Epidermal melanocyte (primary cell): ENCODE measurements around the gene TMEFF2.

ENCODE experiments used
- DNase-seq: peaks from one replicate; pipeline ENCODE4 v3.0.0; 2011; ENCODE audit warnings: low spot score; ENCODE audit not compliant: insufficient read length

The TMEFF2 gene

GRCh38 chr2:192016265-192016664, 178.5 kb downstream of the TMEFF2 start:
- no peak for DNase-seq

- DNase-seq = no peak
Observed at GRCh38 chr2:192013211-192013610, 181.5 kb downstream of the TMEFF2 start.

GRCh38 chr2:192011196-192011595, 183.5 kb downstream of the TMEFF2 start:
- DNase-seq = no peak

- DNase-seq = no peak
Observed at GRCh38 chr2:192010073-192010472, 184.7 kb downstream of the TMEFF2 start.

GRCh38 chr2:192007581-192008228, 187.0 kb downstream of the TMEFF2 start:
- no peak for DNase-seq

GRCh38 chr2:192005211-192005610, 189.5 kb downstream of the TMEFF2 start:
- DNase-seq = no peak

GRCh38 chr2:192004188-192004963, 190.4 kb downstream of the TMEFF2 start:
- no peak for DNase-seq

GRCh38 chr2:192002418-192002817, 192.3 kb downstream of the TMEFF2 start:
- no peak for DNase-seq

- DNase-seq = no peak
Observed at GRCh38 chr2:192000196-192000980, 194.3 kb downstream of the TMEFF2 start.

- no peak for DNase-seq
Observed at GRCh38 chr2:191999101-191999841, 195.5 kb downstream of the TMEFF2 start.

- DNase-seq = no peak
Observed at GRCh38 chr2:191995285-191995684, 199.4 kb downstream of the TMEFF2 start.

- DNase-seq = no peak
Observed at GRCh38 chr2:191994749-191995148, 200.0 kb downstream of the TMEFF2 start.

GRCh38 chr2:191991442-191991841, 203.3 kb downstream of the TMEFF2 start:
- DNase-seq = no peak

- DNase-seq = no peak
Observed at GRCh38 chr2:191985740-191986139, 209.0 kb downstream of the TMEFF2 start.

- DNase-seq = no peak
Observed at GRCh38 chr2:191983591-191983990, 211.1 kb downstream of the TMEFF2 start.

- no peak for DNase-seq
Observed at GRCh38 chr2:191983186-191983585, 211.5 kb downstream of the TMEFF2 start.

GRCh38 chr2:191981706-191982105, 213.0 kb downstream of the TMEFF2 start:
- DNase-seq = no peak

GRCh38 chr2:191980483-191980882, 214.2 kb downstream of the TMEFF2 start:
- DNase-seq = no peak

- DNase-seq = no peak
Observed at GRCh38 chr2:191979221-191979730, 215.5 kb downstream of the TMEFF2 start.

GRCh38 chr2:191977754-191978153, 217.0 kb downstream of the TMEFF2 start:
- DNase-seq = no peak

- DNase-seq = no peak
Observed at GRCh38 chr2:191976436-191976835, 218.3 kb downstream of the TMEFF2 start.
